ENCODE results near the gene OR51S1. TPM values are rescaled to one million over a fixed set of nuclear protein-coding genes. Genes with fewer than 3 reads are reported as not detected.

OR51S1 gene
- not detected for total RNA-seq (ENCODE audit: unreplicated experiment)
- long read RNA-seq, result 0 reads

GRCh38 chr11:4848908-4849532 is at the start of gene OR51S1:
Gene OR51S1, minus strand, starts transcription at chr11:4849208. Its CDS starts 0 bp downstream, at chr11:4849208.
- no peak for DNase-seq (ENCODE audit: low spot score)
- Mint-ChIP-seq H3K27ac (ENCODE audit: unreplicated experiment) (no peak within 1 kb of the TSS), H3K4me1 (ENCODE audit: unreplicated experiment) (no peaks in the 10 kb centered on the region), H3K27me3 (ENCODE audit: unreplicated experiment) (no peaks in the 10 kb centered on the region), H3K4me3 (ENCODE audit: unreplicated experiment) (no peak within 1 kb of the TSS), H3K36me3 (ENCODE audit: low read depth, unreplicated experiment) (peaks cover 4% of the 10 kb centered on the region), H3K9me3 (ENCODE audit: unreplicated experiment) (no peaks in the 10 kb centered on the region)
- no peak for TF ChIP-seq CTCF (IDR thresholded peaks at IDR 0.05; ENCODE audit: unreplicated experiment)

GRCh38 chr11:4891996-4892640 is 43.1 kb upstream of the OR51S1 start:
- TF ChIP-seq CTCF (IDR thresholded peaks at IDR 0.05; ENCODE audit: unreplicated experiment), result peak; percentile 35
- no peaks in the 10 kb centered on the region for H3K27me3 Mint-ChIP-seq (ENCODE audit: unreplicated experiment)
- no peak overlapping the region for H3K27ac Mint-ChIP-seq (ENCODE audit: unreplicated experiment)
- no peaks in the 10 kb centered on the region for H3K9me3 Mint-ChIP-seq (ENCODE audit: unreplicated experiment)
- H3K4me1 Mint-ChIP-seq (ENCODE audit: unreplicated experiment), result peaks cover 10% of the 10 kb centered on the region
- H3K36me3 Mint-ChIP-seq (ENCODE audit: low read depth, unreplicated experiment), result no peaks in the 10 kb centered on the region
- H3K4me3 Mint-ChIP-seq (ENCODE audit: unreplicated experiment), result no peak overlapping the region
- no peak for DNase-seq (ENCODE audit: low spot score)

- DNase-seq (ENCODE audit: low spot score), result no peak
- Mint-ChIP-seq H3K27ac (ENCODE audit: unreplicated experiment) (no peak overlapping the region), H3K27me3 (ENCODE audit: unreplicated experiment) (no peaks in the 10 kb centered on the region), H3K4me3 (ENCODE audit: unreplicated experiment) (no peak overlapping the region), H3K36me3 (ENCODE audit: low read depth, unreplicated experiment) (no peaks in the 10 kb centered on the region), H3K4me1 (ENCODE audit: unreplicated experiment) (peaks cover 4% of the 10 kb centered on the region), H3K9me3 (ENCODE audit: unreplicated experiment) (no peaks in the 10 kb centered on the region)
- no peak for TF ChIP-seq CTCF (IDR thresholded peaks at IDR 0.05; ENCODE audit: unreplicated experiment)
These were observed 41.3 kb upstream of the OR51S1 start for GRCh38 chr11:4890279-4890678.

GRCh38 chr11:4887591-4887990 is 38.6 kb upstream of the OR51S1 start:
- Mint-ChIP-seq H3K27ac (ENCODE audit: unreplicated experiment) (no peak overlapping the region), H3K4me1 (ENCODE audit: unreplicated experiment) (peaks cover 4% of the 10 kb centered on the region), H3K36me3 (ENCODE audit: low read depth, unreplicated experiment) (no peaks in the 10 kb centered on the region), H3K27me3 (ENCODE audit: unreplicated experiment) (no peaks in the 10 kb centered on the region), H3K9me3 (ENCODE audit: unreplicated experiment) (no peaks in the 10 kb centered on the region), H3K4me3 (ENCODE audit: unreplicated experiment) (no peak overlapping the region)
- DNase-seq (ENCODE audit: low spot score), result no peak
- TF ChIP-seq CTCF (IDR thresholded peaks at IDR 0.05; ENCODE audit: unreplicated experiment), result no peak

GRCh38 chr11:4886186-4886585 is 37.2 kb upstream of the OR51S1 start:
- DNase-seq (ENCODE audit: low spot score), result no peak

More at GRCh38 chr11:4886186-4886585, 37.2 kb upstream of the OR51S1 start:
- Mint-ChIP-seq H3K9me3 (ENCODE audit: unreplicated experiment) (no peaks in the 10 kb centered on the region), H3K27ac (ENCODE audit: unreplicated experiment) (no peak overlapping the region), H3K36me3 (ENCODE audit: low read depth, unreplicated experiment) (no peaks in the 10 kb centered on the region), H3K4me3 (ENCODE audit: unreplicated experiment) (no peak overlapping the region), H3K4me1 (ENCODE audit: unreplicated experiment) (peaks cover 4% of the 10 kb centered on the region), H3K27me3 (ENCODE audit: unreplicated experiment) (no peaks in the 10 kb centered on the region)
- TF ChIP-seq CTCF (IDR thresholded peaks at IDR 0.05; ENCODE audit: unreplicated experiment), result no peak

Measured in endothelial cell (in vitro differentiated cells).